NOMO-1 treated with dmso at 0.1 percent for 144 hours (cell line): ENCODE measurements around the gene IFNGR1.

Experiments
- DNase-seq: peaks from one replicate; lab custom pipeline; 2025; ENCODE audit not compliant: unreplicated experiment; lab: John Stamatoyannopoulos, UW

Gene IFNGR1

GRCh38 chr6:137156650-137157049 is 62.5 kb downstream of the IFNGR1 start:
- no peak for DNase-seq

DNA sequence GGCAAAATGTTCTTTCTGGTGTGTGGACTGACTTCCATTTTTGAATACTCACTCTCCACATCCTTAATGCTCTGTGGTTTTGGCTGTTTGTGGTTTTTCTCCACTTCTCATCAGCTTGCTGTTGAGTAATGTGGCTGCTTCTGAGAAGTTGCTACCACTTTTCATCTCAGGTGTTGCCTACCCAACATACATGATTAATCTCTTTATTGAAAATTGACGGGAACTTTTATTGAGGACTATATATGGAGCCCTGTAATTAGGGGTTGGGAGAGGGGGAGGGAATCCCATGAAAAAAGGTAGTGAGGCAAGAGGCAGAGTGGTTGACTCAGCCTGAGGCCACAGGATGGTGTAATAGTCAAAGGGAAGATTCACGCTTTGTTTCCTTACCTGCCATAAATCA is 63.4 kb downstream of the IFNGR1 start:
- DNase-seq, result peak; percentile 90

GRCh38 chr6:137150072-137150471 is 69.1 kb downstream of the IFNGR1 start:
- DNase-seq, result peak; percentile 61

DNA sequence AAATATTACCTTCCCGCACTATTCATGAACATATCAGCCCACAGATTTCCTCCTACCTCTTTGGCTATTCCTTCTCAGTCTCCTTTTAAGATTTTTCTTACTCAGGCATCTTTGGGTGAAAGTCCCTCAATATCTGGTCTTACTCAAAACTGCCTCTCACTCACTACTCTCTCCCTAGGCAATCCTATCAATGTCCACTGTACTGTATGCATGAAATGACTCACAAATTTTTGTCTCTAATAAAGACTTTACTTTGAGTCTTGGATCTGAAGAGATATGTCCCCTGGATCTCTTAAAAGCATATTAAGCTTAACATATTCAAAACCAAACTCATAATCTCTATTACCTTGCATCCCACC is 70.2 kb downstream of the IFNGR1 start:
- no peak for DNase-seq

GRCh38 chr6:137148306-137149034 is 70.7 kb downstream of the IFNGR1 start:
- peak; percentile 53 for DNase-seq
